WTC11 (cell line): ENCODE measurements around the gene SND1. TPM values are rescaled to one million over a fixed set of nuclear protein-coding genes. Genes with fewer than 3 reads are reported as not detected.

Experiments used
- ATAC-seq: fragments of 200-7000 bp; cut with Tn5 transposase; 2 replicates; pipeline ENCODE4 v1.10.0; 2021; ENCODE audit warnings: mild to moderate bottlenecking, moderate library complexity
- CTCF ChIA-PET: fragments of 300-600 bp; sonication (Branson Sonifier 250); formaldehyde crosslinking; loops from one replicate; lab custom pipeline; 2021; ENCODE audit warnings: antibody characterized with exemption; lab: Charles Lee
- POLR2A ChIA-PET: fragments of 350-600 bp; sonication (Branson Sonifier 250); formaldehyde crosslinking; loops from one replicate; lab custom pipeline; 2021; ENCODE audit warnings: antibody characterized with exemption; lab: Charles Lee
- DNase-seq: peaks from one replicate; pipeline ENCODE4 v3.0.0; 2021; ENCODE audit warnings: low spot score
- H3K27ac Mint-ChIP-seq: 2 replicates; pipeline ENCODE4 v1.8.0; 2021; ENCODE audit warnings: mixed read lengths
- H3K27me3 Mint-ChIP-seq: 2 replicates; pipeline ENCODE4 v1.8.0; 2021; ENCODE audit warnings: low read depth, mild to moderate bottlenecking, moderate library complexity, mixed read lengths
- H3K36me3 Mint-ChIP-seq: 2 replicates; pipeline ENCODE4 v1.8.0; 2021; ENCODE audit warnings: mixed read lengths
- H3K4me1 Mint-ChIP-seq: 2 replicates; pipeline ENCODE4 v1.8.0; 2022; ENCODE audit warnings: mixed read lengths
- H3K4me3 Mint-ChIP-seq: 2 replicates; pipeline ENCODE4 v1.8.0; 2021; ENCODE audit warnings: mild to moderate bottlenecking, moderate library complexity, mixed read lengths
- H3K9me3 Mint-ChIP-seq: 2 replicates; pipeline ENCODE4 v1.8.0; 2021; ENCODE audit warnings: mixed read lengths
- AR ChIP-seq: fragments of 250-450 bp; sonication (Bioruptor Pico); IDR thresholded peaks from 2 replicates; pipeline ENCODE4 v1.9.0; 2021; ENCODE audit warnings: mild to moderate bottlenecking
- ATF2 ChIP-seq: sonication (generic); formaldehyde crosslinking; IDR thresholded peaks from 2 replicates; pipeline ENCODE4 v1.8.1; 2022; ENCODE audit warnings: low read depth, missing genetic modification reagents, borderline replicate concordance
- CBFB ChIP-seq: sonication (generic); formaldehyde crosslinking; IDR thresholded peaks from 2 replicates; pipeline ENCODE4 v1.8.1; 2022; ENCODE audit warnings: mild to moderate bottlenecking, low read depth, missing genetic modification reagents
- CREB1 ChIP-seq: sonication (generic); formaldehyde crosslinking; IDR thresholded peaks from 2 replicates; pipeline ENCODE4 v1.8.0; 2023; ENCODE audit warnings: mild to moderate bottlenecking, missing genetic modification reagents
- GABPB1 ChIP-seq: sonication (generic); formaldehyde crosslinking; IDR thresholded peaks from 2 replicates; pipeline ENCODE4 v1.8.1; 2023; ENCODE audit warnings: mild to moderate bottlenecking, missing genetic modification reagents
- GRHL2 ChIP-seq: fragments of 250-450 bp; sonication (Bioruptor Pico); IDR thresholded peaks from 2 replicates; pipeline ENCODE4 v1.8.0; 2022; ENCODE audit warnings: mild to moderate bottlenecking, moderate library complexity; ENCODE audit not compliant: insufficient replicate concordance, severe bottlenecking
- GTF2I ChIP-seq: fragments of 250-450 bp; sonication (Bioruptor Pico); conservative IDR thresholded peaks from 2 replicates; pipeline ENCODE4 v1.4.0; 2021; ENCODE audit warnings: mild to moderate bottlenecking
- NFATC4 ChIP-seq: fragments of 250-450 bp; sonication (Bioruptor Pico); IDR thresholded peaks from 2 replicates; pipeline ENCODE4 v1.9.0; 2021; ENCODE audit warnings: mild to moderate bottlenecking
- NFE2L1 ChIP-seq: sonication (generic); formaldehyde crosslinking; IDR thresholded peaks from 2 replicates; pipeline ENCODE4 v1.8.1; 2023; ENCODE audit warnings: missing genetic modification reagents
- NR3C1 ChIP-seq: sonication (generic); formaldehyde crosslinking; conservative IDR thresholded peaks from 2 replicates; pipeline ENCODE4 v1.8.1; 2023; ENCODE audit warnings: low read depth, mild to moderate bottlenecking, missing genetic modification reagents
- PREB ChIP-seq: sonication (generic); formaldehyde crosslinking; IDR thresholded peaks from 2 replicates; pipeline ENCODE4 v1.8.1; 2022; ENCODE audit warnings: mild to moderate bottlenecking, missing genetic modification reagents, moderate library complexity, borderline replicate concordance
- RORB ChIP-seq: fragments of 250-450 bp; sonication (Bioruptor Pico); IDR thresholded peaks from 2 replicates; pipeline ENCODE4 v1.9.0; 2021; ENCODE audit warnings: mild to moderate bottlenecking
- TCF7 ChIP-seq: sonication (generic); formaldehyde crosslinking; IDR thresholded peaks from 2 replicates; pipeline ENCODE4 v1.8.0; 2022; ENCODE audit warnings: mild to moderate bottlenecking, low read depth, missing genetic modification reagents, moderate library complexity
- USF1 ChIP-seq: sonication (generic); formaldehyde crosslinking; IDR thresholded peaks from 2 replicates; pipeline ENCODE4 v1.8.0; 2022; ENCODE audit warnings: mild to moderate bottlenecking, missing genetic modification reagents
- USF2 ChIP-seq: sonication (generic); formaldehyde crosslinking; IDR thresholded peaks from 2 replicates; pipeline ENCODE4 v1.8.1; 2023; ENCODE audit warnings: mild to moderate bottlenecking, missing genetic modification reagents, moderate library complexity
- ZNF121 ChIP-seq: sonication (generic); formaldehyde crosslinking; IDR thresholded peaks from 2 replicates; pipeline ENCODE4 v1.8.0; 2023; ENCODE audit warnings: missing genetic modification reagents
- ZNF219 ChIP-seq: sonication (generic); formaldehyde crosslinking; IDR thresholded peaks from 2 replicates; pipeline ENCODE4 v1.8.0; 2023; ENCODE audit warnings: missing genetic modification reagents, mild to moderate bottlenecking, borderline replicate concordance
- ZNF263 ChIP-seq: sonication (generic); formaldehyde crosslinking; IDR thresholded peaks from 2 replicates; pipeline ENCODE4 v1.8.1; 2022; ENCODE audit warnings: low read depth, mild to moderate bottlenecking, moderate library complexity, missing genetic modification reagents
- ZNF396 ChIP-seq: fragments of 250-450 bp; sonication (Bioruptor Pico); IDR thresholded peaks from 2 replicates; pipeline ENCODE4 v1.8.0; 2021; ENCODE audit warnings: mild to moderate bottlenecking, moderate library complexity, borderline replicate concordance
- total RNA-seq: library from RNA; stranded (reverse); gene quantifications from 3 replicates; pipeline ENCODE4 v1.2.3, GENCODE V29; 2021
- TF ChIP-seq, protein P1 (sequence below): sonication (generic); formaldehyde crosslinking; IDR thresholded peaks from 2 replicates; pipeline ENCODE4 v1.8.0; 2022; ENCODE audit warnings: mild to moderate bottlenecking, missing genetic modification reagents
- TF ChIP-seq, protein P2 (sequence below): sonication (generic); formaldehyde crosslinking; IDR thresholded peaks from 2 replicates; pipeline ENCODE4 v1.8.1; 2023; ENCODE audit warnings: mild to moderate bottlenecking, missing genetic modification reagents, borderline replicate concordance

The SND1 gene
- total RNA-seq, 1 experiment from 2014 or later = 261 TPM

GRCh38 chr7:127881564-127881963, 229.6 kb downstream of the SND1 start (continued):
- TF ChIP-seq CBFB (CRISPR knock-in tag) = no peak
- TF ChIP-seq USF2 (CRISPR knock-in tag) = no peak
- TF ChIP-seq NFATC4 = no peak
- no peak for TF ChIP-seq AR (CRISPR knock-in tag)
- no peak for TF ChIP-seq GTF2I (CRISPR knock-in tag)
- TF ChIP-seq NFE2L1 (CRISPR knock-in tag) = no peak

GRCh38 chr7:127882313-127882920, 230.4 kb downstream of the SND1 start:
- no peaks in the 10 kb centered on the region for H3K36me3 Mint-ChIP-seq
- H3K27me3 Mint-ChIP-seq = no peaks in the 10 kb centered on the region
- TF ChIP-seq CREB1 (CRISPR knock-in tag) (no peak), ZNF263 (CRISPR knock-in tag) (no peak), RORB (no peak), USF1 (no peak), GABPB1 (CRISPR knock-in tag) (no peak), NR3C1 (CRISPR knock-in tag) (no peak), ATF2 (no peak), ZNF219 (CRISPR knock-in tag) (no peak), ZNF121 (CRISPR knock-in tag) (no peak), TCF7 (CRISPR knock-in tag) (no peak), PREB (CRISPR knock-in tag) (no peak), GRHL2 (CRISPR knock-in tag) (no peak), ZNF396 (CRISPR knock-in tag) (no peak)
- TF ChIP-seq, protein P1, sequence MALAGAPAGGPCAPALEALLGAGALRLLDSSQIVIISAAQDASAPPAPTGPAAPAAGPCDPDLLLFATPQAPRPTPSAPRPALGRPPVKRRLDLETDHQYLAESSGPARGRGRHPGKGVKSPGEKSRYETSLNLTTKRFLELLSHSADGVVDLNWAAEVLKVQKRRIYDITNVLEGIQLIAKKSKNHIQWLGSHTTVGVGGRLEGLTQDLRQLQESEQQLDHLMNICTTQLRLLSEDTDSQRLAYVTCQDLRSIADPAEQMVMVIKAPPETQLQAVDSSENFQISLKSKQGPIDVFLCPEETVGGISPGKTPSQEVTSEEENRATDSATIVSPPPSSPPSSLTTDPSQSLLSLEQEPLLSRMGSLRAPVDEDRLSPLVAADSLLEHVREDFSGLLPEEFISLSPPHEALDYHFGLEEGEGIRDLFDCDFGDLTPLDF (CRISPR knock-in tag) = no peak
- TF ChIP-seq, protein P2, sequence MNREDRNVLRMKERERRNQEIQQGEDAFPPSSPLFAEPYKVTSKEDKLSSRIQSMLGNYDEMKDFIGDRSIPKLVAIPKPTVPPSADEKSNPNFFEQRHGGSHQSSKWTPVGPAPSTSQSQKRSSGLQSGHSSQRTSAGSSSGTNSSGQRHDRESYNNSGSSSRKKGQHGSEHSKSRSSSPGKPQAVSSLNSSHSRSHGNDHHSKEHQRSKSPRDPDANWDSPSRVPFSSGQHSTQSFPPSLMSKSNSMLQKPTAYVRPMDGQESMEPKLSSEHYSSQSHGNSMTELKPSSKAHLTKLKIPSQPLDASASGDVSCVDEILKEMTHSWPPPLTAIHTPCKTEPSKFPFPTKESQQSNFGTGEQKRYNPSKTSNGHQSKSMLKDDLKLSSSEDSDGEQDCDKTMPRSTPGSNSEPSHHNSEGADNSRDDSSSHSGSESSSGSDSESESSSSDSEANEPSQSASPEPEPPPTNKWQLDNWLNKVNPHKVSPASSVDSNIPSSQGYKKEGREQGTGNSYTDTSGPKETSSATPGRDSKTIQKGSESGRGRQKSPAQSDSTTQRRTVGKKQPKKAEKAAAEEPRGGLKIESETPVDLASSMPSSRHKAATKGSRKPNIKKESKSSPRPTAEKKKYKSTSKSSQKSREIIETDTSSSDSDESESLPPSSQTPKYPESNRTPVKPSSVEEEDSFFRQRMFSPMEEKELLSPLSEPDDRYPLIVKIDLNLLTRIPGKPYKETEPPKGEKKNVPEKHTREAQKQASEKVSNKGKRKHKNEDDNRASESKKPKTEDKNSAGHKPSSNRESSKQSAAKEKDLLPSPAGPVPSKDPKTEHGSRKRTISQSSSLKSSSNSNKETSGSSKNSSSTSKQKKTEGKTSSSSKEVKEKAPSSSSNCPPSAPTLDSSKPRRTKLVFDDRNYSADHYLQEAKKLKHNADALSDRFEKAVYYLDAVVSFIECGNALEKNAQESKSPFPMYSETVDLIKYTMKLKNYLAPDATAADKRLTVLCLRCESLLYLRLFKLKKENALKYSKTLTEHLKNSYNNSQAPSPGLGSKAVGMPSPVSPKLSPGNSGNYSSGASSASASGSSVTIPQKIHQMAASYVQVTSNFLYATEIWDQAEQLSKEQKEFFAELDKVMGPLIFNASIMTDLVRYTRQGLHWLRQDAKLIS (CRISPR knock-in tag) = no peak
- TF ChIP-seq, all 79 proteins: peak for 0
- Mint-ChIP-seq H3K4me3 (no peak overlapping the region), H3K27ac (no peak overlapping the region), H3K4me1 (peaks cover 46% of the 10 kb centered on the region), H3K9me3 (no peaks in the 10 kb centered on the region)
- ATAC-seq = no peak
- ChIA-PET CTCF (no interaction called here), POLR2A (no interaction called here)
- no peak for DNase-seq
